OCI-LY3 (cell line): ENCODE measurements around the gene OPTC.

ENCODE experiments used
- EZH2phosphoT487 ChIP-seq: fragments of 200-600 bp; shearing (Covaris generic); IDR thresholded peaks from 2 replicates; pipeline ENCODE4 v1.6.1; 2018; ENCODE audit warnings: antibody characterized with exemption, mixed run types, low read depth
- TF ChIP-seq, protein P1 (sequence below): fragments of 200-600, 300-600 bp; sonication (generic); IDR thresholded peaks from 2 replicates; pipeline ENCODE4 v1.5.1; 2014; ENCODE audit warnings: antibody characterized with exemption, low read length, low read depth

DNA sequence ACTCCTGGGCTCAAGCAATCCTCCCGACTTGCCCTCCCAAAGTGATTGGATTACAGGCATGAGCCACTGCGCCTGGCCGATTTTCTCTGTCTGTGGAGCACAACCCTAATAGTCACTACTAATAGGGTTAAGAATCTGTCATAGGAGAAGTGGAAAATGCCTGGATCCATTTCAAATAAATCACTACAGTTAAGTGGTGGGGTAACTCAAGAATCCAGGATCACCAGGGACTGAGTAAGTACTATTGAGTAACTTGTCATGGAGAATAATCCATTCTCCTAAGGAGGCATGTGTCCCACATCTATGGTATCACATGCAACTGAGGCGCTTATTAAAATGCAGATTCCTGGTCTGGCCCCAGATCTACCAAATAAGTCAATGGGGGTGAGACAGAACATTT is 53.2 kb downstream of the OPTC start:
- TF ChIP-seq, protein P1, sequence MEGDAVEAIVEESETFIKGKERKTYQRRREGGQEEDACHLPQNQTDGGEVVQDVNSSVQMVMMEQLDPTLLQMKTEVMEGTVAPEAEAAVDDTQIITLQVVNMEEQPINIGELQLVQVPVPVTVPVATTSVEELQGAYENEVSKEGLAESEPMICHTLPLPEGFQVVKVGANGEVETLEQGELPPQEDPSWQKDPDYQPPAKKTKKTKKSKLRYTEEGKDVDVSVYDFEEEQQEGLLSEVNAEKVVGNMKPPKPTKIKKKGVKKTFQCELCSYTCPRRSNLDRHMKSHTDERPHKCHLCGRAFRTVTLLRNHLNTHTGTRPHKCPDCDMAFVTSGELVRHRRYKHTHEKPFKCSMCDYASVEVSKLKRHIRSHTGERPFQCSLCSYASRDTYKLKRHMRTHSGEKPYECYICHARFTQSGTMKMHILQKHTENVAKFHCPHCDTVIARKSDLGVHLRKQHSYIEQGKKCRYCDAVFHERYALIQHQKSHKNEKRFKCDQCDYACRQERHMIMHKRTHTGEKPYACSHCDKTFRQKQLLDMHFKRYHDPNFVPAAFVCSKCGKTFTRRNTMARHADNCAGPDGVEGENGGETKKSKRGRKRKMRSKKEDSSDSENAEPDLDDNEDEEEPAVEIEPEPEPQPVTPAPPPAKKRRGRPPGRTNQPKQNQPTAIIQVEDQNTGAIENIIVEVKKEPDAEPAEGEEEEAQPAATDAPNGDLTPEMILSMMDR: no peak
- TF ChIP-seq EZH2phosphoT487: no peak
